ENCODE results near the gene KIRREL3. TPM values are rescaled to one million over a fixed set of nuclear protein-coding genes. Genes with fewer than 3 reads are reported as not detected.

Gene KIRREL3
- total RNA-seq, 1 donor from 2014 or later, result not detected

GRCh38 chr11:126485021-126485792 lies 515.4 kb downstream of the KIRREL3 start:
- intact Hi-C loops (cut with micrococcal nuclease), result no loop called here
- Mint-ChIP-seq H3K36me3 (ENCODE audit: low read depth) (no peaks in the 10 kb centered on the region), H3K27me3 (ENCODE audit: low read depth) (no peaks in the 10 kb centered on the region), H3K9me3 (no peaks in the 10 kb centered on the region), H3K4me3 (ENCODE audit: low read depth) (no peak overlapping the region), H3K4me1 (ENCODE audit: low read depth) (peaks cover 5% of the 10 kb centered on the region), H3K27ac (no peak overlapping the region)
- no peak for DNase-seq (ENCODE audit: low spot score)

GRCh38 chr11:126484266-126484665 lies 516.3 kb downstream of the KIRREL3 start:
- no peak overlapping the region for H3K27ac Mint-ChIP-seq
- H3K4me1 Mint-ChIP-seq (ENCODE audit: low read depth), result peaks cover 8% of the 10 kb centered on the region
- H3K27me3 Mint-ChIP-seq (ENCODE audit: low read depth), result no peaks in the 10 kb centered on the region
- no peak for DNase-seq (ENCODE audit: low spot score)
- no peak overlapping the region for H3K4me3 Mint-ChIP-seq (ENCODE audit: low read depth)
- no peaks in the 10 kb centered on the region for H3K9me3 Mint-ChIP-seq
- H3K36me3 Mint-ChIP-seq (ENCODE audit: low read depth), result no peaks in the 10 kb centered on the region
- intact Hi-C loops (cut with micrococcal nuclease), result no loop called here

GRCh38 chr11:126483621-126484195 lies 516.9 kb downstream of the KIRREL3 start:
- intact Hi-C loops (cut with micrococcal nuclease), result no loop called here
- H3K27me3 Mint-ChIP-seq (ENCODE audit: low read depth), result no peaks in the 10 kb centered on the region
- no peak overlapping the region for H3K27ac Mint-ChIP-seq
- H3K4me1 Mint-ChIP-seq (ENCODE audit: low read depth), result peaks cover 8% of the 10 kb centered on the region
- no peaks in the 10 kb centered on the region for H3K36me3 Mint-ChIP-seq (ENCODE audit: low read depth)
- no peak overlapping the region for H3K4me3 Mint-ChIP-seq (ENCODE audit: low read depth)
- no peak for DNase-seq (ENCODE audit: low spot score)
- H3K9me3 Mint-ChIP-seq, result no peaks in the 10 kb centered on the region

GRCh38 chr11:126482586-126483108 lies 517.9 kb downstream of the KIRREL3 start:
- Mint-ChIP-seq H3K27ac (no peak overlapping the region), H3K4me3 (ENCODE audit: low read depth) (no peak overlapping the region), H3K36me3 (ENCODE audit: low read depth) (no peaks in the 10 kb centered on the region), H3K27me3 (ENCODE audit: low read depth) (no peaks in the 10 kb centered on the region), H3K9me3 (no peaks in the 10 kb centered on the region), H3K4me1 (ENCODE audit: low read depth) (peaks cover 15% of the 10 kb centered on the region)
- no peak for DNase-seq (ENCODE audit: low spot score)
- intact Hi-C loops (cut with micrococcal nuclease), result no loop called here

- H3K4me3 Mint-ChIP-seq (ENCODE audit: low read depth), result no peak overlapping the region
- intact Hi-C loops (cut with micrococcal nuclease), result loop anchor here (2.0 kb wide), 1 partner anchor 14 kb away; no protein-coding TSS in a partner anchor
- no peak overlapping the region for H3K27ac Mint-ChIP-seq
- peaks cover 16% of the 10 kb centered on the region for H3K4me1 Mint-ChIP-seq (ENCODE audit: low read depth)
- H3K36me3 Mint-ChIP-seq (ENCODE audit: low read depth), result no peaks in the 10 kb centered on the region
- H3K9me3 Mint-ChIP-seq, result no peaks in the 10 kb centered on the region
- no peak for DNase-seq (ENCODE audit: low spot score)
- no peaks in the 10 kb centered on the region for H3K27me3 Mint-ChIP-seq (ENCODE audit: low read depth)
Measured at GRCh38 chr11:126481303-126481680, 519.3 kb downstream of the KIRREL3 start.

- Mint-ChIP-seq H3K27ac (peak overlapping the region; percentile 79), H3K36me3 (ENCODE audit: low read depth) (no peaks in the 10 kb centered on the region), H3K9me3 (no peaks in the 10 kb centered on the region), H3K4me1 (ENCODE audit: low read depth) (peaks cover 16% of the 10 kb centered on the region), H3K27me3 (ENCODE audit: low read depth) (no peaks in the 10 kb centered on the region), H3K4me3 (ENCODE audit: low read depth) (peak overlapping the region; percentile 53)
- intact Hi-C loops (cut with micrococcal nuclease), result loop anchor here (1.0 to 2.0 kb wide), 3 partner anchors 14 to 170 kb away; no protein-coding TSS in a partner anchor
- peak; percentile 66 for DNase-seq (ENCODE audit: low spot score)
Measured at GRCh38 chr11:126480410-126481302, 519.9 kb downstream of the KIRREL3 start.

- Mint-ChIP-seq H3K4me3 (ENCODE audit: low read depth) (no peak overlapping the region), H3K27me3 (ENCODE audit: low read depth) (no peaks in the 10 kb centered on the region), H3K36me3 (ENCODE audit: low read depth) (no peaks in the 10 kb centered on the region), H3K4me1 (ENCODE audit: low read depth) (peaks cover 16% of the 10 kb centered on the region), H3K9me3 (no peaks in the 10 kb centered on the region), H3K27ac (no peak overlapping the region)
- DNase-seq (ENCODE audit: low spot score), result no peak
- intact Hi-C loops (cut with micrococcal nuclease), result loop anchor here (1.0 to 2.0 kb wide), 3 partner anchors 13 to 170 kb away; no protein-coding TSS in a partner anchor
Measured at GRCh38 chr11:126480015-126480409, 520.6 kb downstream of the KIRREL3 start.

GRCh38 chr11:126479178-126479930 lies 521.2 kb downstream of the KIRREL3 start:
- Mint-ChIP-seq H3K4me3 (ENCODE audit: low read depth) (no peak overlapping the region), H3K9me3 (no peaks in the 10 kb centered on the region), H3K4me1 (ENCODE audit: low read depth) (peaks cover 16% of the 10 kb centered on the region), H3K27ac (no peak overlapping the region), H3K27me3 (ENCODE audit: low read depth) (no peaks in the 10 kb centered on the region), H3K36me3 (ENCODE audit: low read depth) (no peaks in the 10 kb centered on the region)
- DNase-seq (ENCODE audit: low spot score), result no peak
- intact Hi-C loops (cut with micrococcal nuclease), result no loop called here

GRCh38 chr11:126478466-126478865 lies 522.1 kb downstream of the KIRREL3 start:
- DNase-seq (ENCODE audit: low spot score), result no peak
- H3K4me1 Mint-ChIP-seq (ENCODE audit: low read depth), result peaks cover 16% of the 10 kb centered on the region
- H3K36me3 Mint-ChIP-seq (ENCODE audit: low read depth), result no peaks in the 10 kb centered on the region
- intact Hi-C loops (cut with micrococcal nuclease), result no loop called here
- H3K27ac Mint-ChIP-seq, result no peak overlapping the region
- H3K4me3 Mint-ChIP-seq (ENCODE audit: low read depth), result no peak overlapping the region
- H3K27me3 Mint-ChIP-seq (ENCODE audit: low read depth), result no peaks in the 10 kb centered on the region
- no peaks in the 10 kb centered on the region for H3K9me3 Mint-ChIP-seq

- Mint-ChIP-seq H3K27ac (peak overlapping the region; percentile 66), H3K9me3 (no peaks in the 10 kb centered on the region), H3K36me3 (ENCODE audit: low read depth) (no peaks in the 10 kb centered on the region), H3K27me3 (ENCODE audit: low read depth) (no peaks in the 10 kb centered on the region), H3K4me3 (ENCODE audit: low read depth) (no peak overlapping the region), H3K4me1 (ENCODE audit: low read depth) (peaks cover 16% of the 10 kb centered on the region)
- DNase-seq (ENCODE audit: low spot score), result no peak
- intact Hi-C loops (cut with micrococcal nuclease), result no loop called here
Measured at GRCh38 chr11:126477535-126478305, 522.9 kb downstream of the KIRREL3 start.

GRCh38 chr11:126476977-126477376 lies 523.6 kb downstream of the KIRREL3 start:
- peaks cover 16% of the 10 kb centered on the region for H3K4me1 Mint-ChIP-seq (ENCODE audit: low read depth)
- intact Hi-C loops (cut with micrococcal nuclease), result no loop called here
- H3K27ac Mint-ChIP-seq, result no peak overlapping the region
- DNase-seq (ENCODE audit: low spot score), result no peak
- no peaks in the 10 kb centered on the region for H3K27me3 Mint-ChIP-seq (ENCODE audit: low read depth)
- H3K36me3 Mint-ChIP-seq (ENCODE audit: low read depth), result no peaks in the 10 kb centered on the region
- no peaks in the 10 kb centered on the region for H3K9me3 Mint-ChIP-seq
- no peak overlapping the region for H3K4me3 Mint-ChIP-seq (ENCODE audit: low read depth)
